H1 (cell line): Measurements from ENCODE around the gene WDSUB1. TPM values are rescaled to one million over a fixed set of nuclear protein-coding genes. Genes with fewer than 3 reads are reported as not detected.

Source experiments
- GTF2F1 ChIP-seq: IDR thresholded peaks from 2 replicates; pipeline ENCODE4 v1.6.1; 2012; ENCODE audit warnings: low read depth, low read length, improper control_type of control experiment, borderline replicate concordance
- JUN ChIP-seq: IDR thresholded peaks from 2 replicates; pipeline ENCODE4 v1.6.1; 2011; ENCODE audit warnings: low read depth, mild to moderate bottlenecking, improper control_type of control experiment, low read length
- POU5F1 ChIP-seq: IDR thresholded peaks from 2 replicates; pipeline ENCODE4 v1.6.1; 2011; ENCODE audit warnings: low read depth, mild to moderate bottlenecking, low read length, moderate library complexity
- SP1 ChIP-seq: IDR thresholded peaks from 2 replicates; pipeline ENCODE4 v1.6.1; 2011; ENCODE audit warnings: low read depth, low read length
- polyA plus RNA-seq, 7 experiments: library from polyadenylated mRNA; depleted of rRNA in 3 of 7; stranded (reverse) in 5 of 7; unstranded in 2 of 7; fragments of >200 nt in 5 of 7; fragments of 200-250 nt in 2 of 7; gene quantifications; 1 replicate in 5 of 7; 2 replicates in 1 of 7; 4 replicates in 1 of 7; pipeline versions ENCODE4 v1.2.1 to v1.2.3, GENCODE V29; 2011 to 2013; ENCODE audit warnings: missing spikeins in 2 of 7, mixed read lengths in 2 of 7
- total RNA-seq: library from RNA; stranded (reverse); fragmentation: NEBNext Ultra II Directional; extraction: Animal tissue kit (Norgen Biotek cat#: 25700); gene quantifications from 2 replicates; pipeline ENCODE4 v1.2.1, GENCODE V29; 2021

The WDSUB1 gene
- total and polyA plus RNA-seq, 2 of the 8 experiments (the other 6 are each of a cell fraction or from before 2014, with no cell fraction given): 5.5 to 8.0 TPM

- TF ChIP-seq JUN (no peak), POU5F1 (no peak), SP1 (no peak), GTF2F1 (no peak)
These were observed 1.2 kb upstream of the WDSUB1 start (continued) for GRCh38 chr2:159287733-159288132.
